HCT116 (cell line): Measurements from ENCODE around the gene WDR93. TPM values are rescaled to one million over a fixed set of nuclear protein-coding genes. Genes with fewer than 3 reads are reported as not detected.

ENCODE experiments used
- ATAC-seq: fragments of 200-7000 bp; cut with Tn5 transposase; 2 replicates; pipeline ENCODE4 v1.9.1; 2020; ENCODE audit warnings: mild to moderate bottlenecking, moderate library complexity
- BruUV-seq: library from RNA; stranded (reverse); fragments of 400-500 nt; replicated peaks from 2 replicates; lab custom pipeline; 2021; lab: Mats Ljungman, UMichigan
- CTCF ChIA-PET: fragments of 300-600 bp; sonication (Branson Sonifier 250); formaldehyde crosslinking; loops from one replicate; lab custom pipeline; 2021; ENCODE audit warnings: antibody characterized with exemption; lab: Charles Lee
- POLR2A ChIA-PET: fragments of 300-600, 350-600 bp; sonication (Branson Sonifier 250); formaldehyde crosslinking; loops from one replicate; lab custom pipeline; 2021; ENCODE audit warnings: antibody characterized with exemption; lab: Charles Lee
- RAD21 ChIA-PET, 2 experiments: fragments of 300-600 bp; sonication (Branson Sonifier 250); formaldehyde crosslinking; loops; one replicate each; lab custom pipeline; 2023; ENCODE audit warnings: low total read pairs in 2 of 2; ENCODE audit not compliant: uncharacterized antibody in 2 of 2, unreplicated experiment in 2 of 2, low non-redundant PET in 1 of 2; lab: Charles Lee
- DNase-seq: peaks from one replicate; pipeline ENCODE4 v3.0.0-alpha.2; 2010; ENCODE audit warnings: low read depth, low spot score
- H2AFZ ChIP-seq: fragments of 200-600 bp; shearing (Covaris generic), sonication (generic); 2 replicates; pipeline ENCODE4 v1.6.1; 2017; ENCODE audit warnings: low read depth, mixed run types, mixed read lengths, antibody characterized with exemption, low read length; ENCODE audit not compliant: poor library complexity, severe bottlenecking
- H3K27ac ChIP-seq: 2 replicates; pipeline ENCODE4 v1.5.1; 2012; ENCODE audit warnings: low read depth, low read length
- H3K27me3 ChIP-seq: fragments of 200-600 bp; sonication (generic); 2 replicates; pipeline ENCODE4 v1.6.1; 2016; ENCODE audit warnings: mixed run types, low read length, mixed read lengths; ENCODE audit not compliant: insufficient read depth
- H3K36me3 ChIP-seq, 2 experiments: fragments of 200-500 bp in 1 of 2; fragments of 200-600 bp in 1 of 2; sonication (Bioruptor generic) in 1 of 2; sonication (generic) in 1 of 2; 2 replicates each; pipeline versions ENCODE4 v1.5.1 to v1.6.1; 2014 to 2016; ENCODE audit warnings: low read length in 2 of 2, inconsistent platforms in 1 of 2, mixed read lengths in 1 of 2, mixed run types in 1 of 2; ENCODE audit not compliant: insufficient read depth in 2 of 2, control insufficient read depth in 1 of 2
- H3K4me1 ChIP-seq, 2 experiments: fragments of 200-600 bp in 1 of 2; sonication (generic) in 1 of 2; 2 replicates each; pipeline versions ENCODE4 v1.5.1 to v1.6.1; 2012 to 2017; ENCODE audit warnings: low read length in 2 of 2, inconsistent platforms in 1 of 2, mild to moderate bottlenecking in 1 of 2, mixed read lengths in 1 of 2, mixed run types in 1 of 2, moderate library complexity in 1 of 2; ENCODE audit not compliant: insufficient read depth in 2 of 2, control insufficient read depth in 1 of 2
- H3K4me2 ChIP-seq: fragments of 200-600 bp; sonication (generic); 2 replicates; pipeline ENCODE4 v1.6.1; 2017; ENCODE audit warnings: mixed run types, low read length, mixed read lengths
- H3K4me3 ChIP-seq, 2 experiments: fragments of 200-600 bp in 1 of 2; sonication (generic) in 1 of 2; replicated peaks in 1 of 2; 2 replicates each; pipeline ENCODE4 v1.5.1; 2011 to 2016; ENCODE audit warnings: low read length in 2 of 2, control low read depth in 1 of 2, low read depth in 1 of 2, mild to moderate bottlenecking in 1 of 2, mixed read lengths in 1 of 2, mixed run types in 1 of 2
- H3K79me2 ChIP-seq: fragments of 200-600 bp; sonication (generic); 2 replicates; pipeline ENCODE4 v1.6.1; 2017; ENCODE audit warnings: mild to moderate bottlenecking, mixed run types, low read length, moderate library complexity, mixed read lengths; ENCODE audit not compliant: insufficient read depth
- H3K9ac ChIP-seq: fragments of 200-600 bp; sonication (generic); 2 replicates; pipeline ENCODE4 v1.6.1; 2016; ENCODE audit warnings: low read length, mixed read lengths
- H3K9me2 ChIP-seq: fragments of 200-600 bp; sonication (generic), shearing (Covaris generic); 2 replicates; pipeline ENCODE4 v1.6.1; 2017; ENCODE audit warnings: mixed run types, mild to moderate bottlenecking, moderate library complexity; ENCODE audit not compliant: insufficient read depth
- H3K9me3 ChIP-seq, 2 experiments: fragments of 200-500 bp in 1 of 2; fragments of 200-600 bp in 1 of 2; sonication (Bioruptor generic) in 1 of 2; sonication (generic) in 1 of 2; 2 replicates each; pipeline ENCODE4 v1.6.1; 2014 to 2017; ENCODE audit warnings: low read length in 2 of 2, mixed read lengths in 2 of 2, inconsistent platforms in 1 of 2, low read depth in 1 of 2, mild to moderate bottlenecking in 1 of 2, mixed run types in 1 of 2, moderate library complexity in 1 of 2; ENCODE audit not compliant: control insufficient read depth in 1 of 2, insufficient read depth in 1 of 2
- H4K20me1 ChIP-seq: fragments of 200-600 bp; sonication (generic), shearing (Covaris generic); 2 replicates; pipeline ENCODE4 v1.6.1; 2017; ENCODE audit warnings: mixed run types, mild to moderate bottlenecking, moderate library complexity; ENCODE audit not compliant: insufficient read depth
- CBX3 ChIP-seq: IDR thresholded peaks from 2 replicates; pipeline ENCODE4 v1.6.1; 2012; ENCODE audit warnings: low read depth
- CEBPB ChIP-seq: IDR thresholded peaks from 2 replicates; pipeline ENCODE4 v1.6.1; 2012; ENCODE audit warnings: low read depth
- ELF1 ChIP-seq: IDR thresholded peaks from 2 replicates; pipeline ENCODE4 v1.6.1; 2012; ENCODE audit warnings: low read depth, borderline replicate concordance
- EZH2 ChIP-seq: fragments of 200-600 bp; sonication (generic); IDR thresholded peaks from 2 replicates; pipeline ENCODE4 v1.6.1; 2017; ENCODE audit warnings: antibody characterized with exemption, mixed run types
- JUND ChIP-seq: IDR thresholded peaks from 2 replicates; pipeline ENCODE4 v1.6.1; 2012
- POLR2AphosphoS5 ChIP-seq: IDR thresholded peaks from 2 replicates; pipeline ENCODE4 v1.6.1; 2011; ENCODE audit warnings: mild to moderate bottlenecking, low read depth, low read length, moderate library complexity
- SIN3A ChIP-seq: IDR thresholded peaks from 2 replicates; pipeline ENCODE4 v1.6.1; 2012; ENCODE audit warnings: low read depth
- SRF ChIP-seq: IDR thresholded peaks from 2 replicates; pipeline ENCODE4 v1.6.1; 2012; ENCODE audit warnings: low read depth
- intact Hi-C: fragments of 100-400 bp; cut with micrococcal nuclease; formaldehyde crosslinking; loops from 2 replicates; pipeline ENCODE4 v1.10.0; 2022
- total RNA-seq: library from RNA; stranded (reverse); gene quantifications from one replicate; pipeline ENCODE4 v1.2.1, GENCODE V29; 2021; ENCODE audit not compliant: unreplicated experiment
- TF ChIP-seq, protein P1 (sequence below): IDR thresholded peaks from 2 replicates; pipeline ENCODE4 v1.6.1; 2012
- TF ChIP-seq, protein P2 (sequence below), 3 experiments: fragments of 200-600 bp in 1 of 3; sonication (generic) in 1 of 3; IDR thresholded peaks in 2 of 3; conservative IDR thresholded peaks in 1 of 3; 2 replicates each; pipeline ENCODE4 v1.5.1; 2012 to 2017; ENCODE audit warnings: low read depth in 2 of 3, low read length in 2 of 3, antibody characterized with exemption in 1 of 3, borderline replicate concordance in 1 of 3, control low read depth in 1 of 3, mild to moderate bottlenecking in 1 of 3, mixed read lengths in 1 of 3, mixed run types in 1 of 3, moderate library complexity in 1 of 3; ENCODE audit not compliant: insufficient read depth in 1 of 3
- TF ChIP-seq, protein P3 (sequence below): IDR thresholded peaks from 2 replicates; pipeline ENCODE4 v1.6.1; 2012; ENCODE audit warnings: low read depth
- TF ChIP-seq, protein P4 (sequence below): IDR thresholded peaks from 2 replicates; pipeline ENCODE4 v1.6.1; 2012

WDR93 gene
- total RNA-seq, 1 experiment from 2014 or later, result 0.42 TPM

DNA sequence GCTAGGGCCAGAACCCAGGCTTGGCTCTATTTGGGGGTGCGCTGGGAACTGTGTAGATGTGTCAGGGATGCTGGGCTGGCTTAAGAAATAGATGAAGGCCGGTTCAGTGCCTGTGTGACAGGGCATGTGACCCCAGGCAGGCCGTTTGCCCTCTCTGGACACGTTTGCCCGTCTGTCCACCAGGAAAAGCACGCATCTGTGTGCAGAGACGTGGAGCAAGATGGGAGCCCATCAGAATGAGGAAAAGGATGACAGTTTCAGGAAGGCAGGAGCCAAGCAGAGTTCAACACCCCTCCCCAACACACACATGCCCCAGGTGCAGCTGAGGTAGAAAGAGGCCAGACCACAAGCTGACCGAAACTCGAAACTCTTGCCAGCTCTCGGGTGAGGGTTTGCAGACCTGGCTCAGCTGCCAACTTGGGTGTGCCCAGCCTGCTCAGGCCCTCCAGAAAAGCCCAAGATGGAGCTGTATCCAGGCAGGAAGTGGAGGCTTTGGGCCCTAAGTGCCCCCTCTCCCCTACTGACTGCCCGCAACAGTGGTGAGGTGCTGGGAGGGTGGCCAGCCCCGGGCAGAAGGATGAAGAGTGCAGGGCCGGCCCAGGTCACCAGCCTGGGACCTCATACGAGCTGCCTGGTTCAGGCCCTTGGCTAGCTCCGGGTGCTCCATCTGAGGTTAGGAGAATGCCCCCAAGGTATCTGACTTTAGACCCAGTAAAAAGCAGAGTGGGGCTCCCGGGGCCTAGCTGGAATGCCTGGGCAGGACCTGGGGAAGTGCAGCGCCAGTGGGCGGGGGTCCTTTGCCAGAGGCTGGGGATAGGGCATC lies 70.6 kb downstream of the WDR93 start:
- no peaks in the 10 kb centered on the region for H3K79me2 ChIP-seq
- peaks cover 0 to 10% of the 10 kb centered on the region in 2 experiments; a peak in 1 of 4 replicates for H3K4me1 ChIP-seq
- intact Hi-C loops, result no loop called here
- H3K36me3 ChIP-seq, result no peaks in the 10 kb centered on the region
- H3K27me3 ChIP-seq, result no peaks in the 10 kb centered on the region
- H4K20me1 ChIP-seq, result no peaks in the 10 kb centered on the region
- H3K4me2 ChIP-seq, result no peak overlapping the region
- H3K9me3 ChIP-seq, result no peaks in the 10 kb centered on the region
- no peak for TF ChIP-seq ELF1
- no peaks in the 10 kb centered on the region for H3K9me2 ChIP-seq
- H3K4me3 ChIP-seq, result no peak overlapping the region
- no peak overlapping the region for H3K9ac ChIP-seq
- BruUV-seq, result no TSS peak
- peak; percentile 49 for ATAC-seq
- CTCF ChIA-PET, result interaction anchor here (0.6 to 5.4 kb wide), 23 partner anchors 8 to 326 kb away, joined by 3 to 164 read pairs (median 5); partner anchors contain the start of genes MESP1 and MESP2
- H2AFZ ChIP-seq, result peak overlapping the region; percentile 54
- DNase-seq, result no peak
- no peak overlapping the region for H3K27ac ChIP-seq
- POLR2A ChIA-PET, result interaction anchor here (0.5 to 1.6 kb wide), 3 partner anchors 114 to 321 kb away, joined by 3 to 4 read pairs (median 4); no protein-coding TSS in a partner anchor
- RAD21 ChIA-PET, result interaction anchor here (0.6 to 3.5 kb wide), 8 partner anchors 11 to 133 kb away, joined by 3 to 29 read pairs (median 6); partner anchors contain the start of genes AP3S2 (in 1 of the 2) and MESP1 (in 1 of the 2)

DNA sequence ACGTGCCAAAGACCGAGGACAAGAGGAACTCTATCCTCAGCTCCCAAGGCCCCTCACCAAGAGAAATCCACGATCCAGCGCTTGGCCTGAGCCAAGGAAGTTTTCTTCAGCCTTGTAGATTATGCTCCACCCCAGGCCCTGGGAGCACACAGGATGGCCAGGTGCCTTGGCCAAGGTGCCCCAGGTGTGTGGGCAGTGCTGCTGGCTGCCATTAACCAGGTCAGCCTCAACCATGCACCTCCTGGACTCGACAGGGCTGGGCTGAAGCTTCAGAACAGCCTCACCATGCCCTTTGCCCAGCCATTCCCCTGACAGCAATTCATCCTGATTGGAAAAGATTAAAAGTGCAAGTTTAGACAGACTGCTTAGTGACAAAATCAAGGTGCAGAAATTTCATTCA lies 71.3 kb downstream of the WDR93 start:
- no peaks in the 10 kb centered on the region for H3K36me3 ChIP-seq
- H2AFZ ChIP-seq, result no peak overlapping the region
- H3K4me3 ChIP-seq, result no peak overlapping the region
- no peak overlapping the region for H3K9ac ChIP-seq
- no peaks in the 10 kb centered on the region for H3K27me3 ChIP-seq
- H3K27ac ChIP-seq, result no peak overlapping the region
- CTCF ChIA-PET, result interaction anchor here (1.0 to 5.4 kb wide), 10 partner anchors 9 to 325 kb away, joined by 3 to 164 read pairs (median 8); partner anchors contain the start of gene MESP2
- ATAC-seq, result no peak
- RAD21 ChIA-PET, result interaction anchor here (1.9 to 3.5 kb wide), 4 partner anchors 113 to 127 kb away, joined by 9 to 29 read pairs (median 12); no protein-coding TSS in a partner anchor
- DNase-seq, result no peak
- no peaks in the 10 kb centered on the region for H3K9me2 ChIP-seq
- peaks cover 0 to 10% of the 10 kb centered on the region in 2 experiments; a peak in 1 of 4 replicates for H3K4me1 ChIP-seq
- POLR2A ChIA-PET, result interaction anchor here (1.6 kb wide), 1 partner anchor 126 kb away, joined by 4 read pairs; no protein-coding TSS in a partner anchor
- H3K9me3 ChIP-seq, result no peaks in the 10 kb centered on the region
- intact Hi-C loops, result no loop called here
- BruUV-seq, result no TSS peak
- no peaks in the 10 kb centered on the region for H4K20me1 ChIP-seq
- H3K79me2 ChIP-seq, result no peaks in the 10 kb centered on the region
- TF ChIP-seq, protein P1, sequence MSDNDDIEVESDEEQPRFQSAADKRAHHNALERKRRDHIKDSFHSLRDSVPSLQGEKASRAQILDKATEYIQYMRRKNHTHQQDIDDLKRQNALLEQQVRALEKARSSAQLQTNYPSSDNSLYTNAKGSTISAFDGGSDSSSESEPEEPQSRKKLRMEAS, result no peak
- no peak for TF ChIP-seq POLR2AphosphoS5
- no peak for TF ChIP-seq SIN3A
- TF ChIP-seq, protein P2, sequence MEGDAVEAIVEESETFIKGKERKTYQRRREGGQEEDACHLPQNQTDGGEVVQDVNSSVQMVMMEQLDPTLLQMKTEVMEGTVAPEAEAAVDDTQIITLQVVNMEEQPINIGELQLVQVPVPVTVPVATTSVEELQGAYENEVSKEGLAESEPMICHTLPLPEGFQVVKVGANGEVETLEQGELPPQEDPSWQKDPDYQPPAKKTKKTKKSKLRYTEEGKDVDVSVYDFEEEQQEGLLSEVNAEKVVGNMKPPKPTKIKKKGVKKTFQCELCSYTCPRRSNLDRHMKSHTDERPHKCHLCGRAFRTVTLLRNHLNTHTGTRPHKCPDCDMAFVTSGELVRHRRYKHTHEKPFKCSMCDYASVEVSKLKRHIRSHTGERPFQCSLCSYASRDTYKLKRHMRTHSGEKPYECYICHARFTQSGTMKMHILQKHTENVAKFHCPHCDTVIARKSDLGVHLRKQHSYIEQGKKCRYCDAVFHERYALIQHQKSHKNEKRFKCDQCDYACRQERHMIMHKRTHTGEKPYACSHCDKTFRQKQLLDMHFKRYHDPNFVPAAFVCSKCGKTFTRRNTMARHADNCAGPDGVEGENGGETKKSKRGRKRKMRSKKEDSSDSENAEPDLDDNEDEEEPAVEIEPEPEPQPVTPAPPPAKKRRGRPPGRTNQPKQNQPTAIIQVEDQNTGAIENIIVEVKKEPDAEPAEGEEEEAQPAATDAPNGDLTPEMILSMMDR (IDR thresholded peaks at IDR 0.05 in 2 of 3, conservative IDR thresholded peaks at IDR 0.05 in 1 of 3; ENCODE audit: borderline replicate concordance in 1 of 3, insufficient read depth in 1 of 3, low read depth in 2 of 3, low read length in 2 of 3), result no peak
- no peak for TF ChIP-seq CBX3
- TF ChIP-seq EZH2, result no peak
- no peak for TF ChIP-seq JUND
- no peak for TF ChIP-seq CEBPB
- no peak for TF ChIP-seq SRF
- TF ChIP-seq, protein P3, sequence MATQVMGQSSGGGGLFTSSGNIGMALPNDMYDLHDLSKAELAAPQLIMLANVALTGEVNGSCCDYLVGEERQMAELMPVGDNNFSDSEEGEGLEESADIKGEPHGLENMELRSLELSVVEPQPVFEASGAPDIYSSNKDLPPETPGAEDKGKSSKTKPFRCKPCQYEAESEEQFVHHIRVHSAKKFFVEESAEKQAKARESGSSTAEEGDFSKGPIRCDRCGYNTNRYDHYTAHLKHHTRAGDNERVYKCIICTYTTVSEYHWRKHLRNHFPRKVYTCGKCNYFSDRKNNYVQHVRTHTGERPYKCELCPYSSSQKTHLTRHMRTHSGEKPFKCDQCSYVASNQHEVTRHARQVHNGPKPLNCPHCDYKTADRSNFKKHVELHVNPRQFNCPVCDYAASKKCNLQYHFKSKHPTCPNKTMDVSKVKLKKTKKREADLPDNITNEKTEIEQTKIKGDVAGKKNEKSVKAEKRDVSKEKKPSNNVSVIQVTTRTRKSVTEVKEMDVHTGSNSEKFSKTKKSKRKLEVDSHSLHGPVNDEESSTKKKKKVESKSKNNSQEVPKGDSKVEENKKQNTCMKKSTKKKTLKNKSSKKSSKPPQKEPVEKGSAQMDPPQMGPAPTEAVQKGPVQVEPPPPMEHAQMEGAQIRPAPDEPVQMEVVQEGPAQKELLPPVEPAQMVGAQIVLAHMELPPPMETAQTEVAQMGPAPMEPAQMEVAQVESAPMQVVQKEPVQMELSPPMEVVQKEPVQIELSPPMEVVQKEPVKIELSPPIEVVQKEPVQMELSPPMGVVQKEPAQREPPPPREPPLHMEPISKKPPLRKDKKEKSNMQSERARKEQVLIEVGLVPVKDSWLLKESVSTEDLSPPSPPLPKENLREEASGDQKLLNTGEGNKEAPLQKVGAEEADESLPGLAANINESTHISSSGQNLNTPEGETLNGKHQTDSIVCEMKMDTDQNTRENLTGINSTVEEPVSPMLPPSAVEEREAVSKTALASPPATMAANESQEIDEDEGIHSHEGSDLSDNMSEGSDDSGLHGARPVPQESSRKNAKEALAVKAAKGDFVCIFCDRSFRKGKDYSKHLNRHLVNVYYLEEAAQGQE, result no peak
- TF ChIP-seq, protein P4, sequence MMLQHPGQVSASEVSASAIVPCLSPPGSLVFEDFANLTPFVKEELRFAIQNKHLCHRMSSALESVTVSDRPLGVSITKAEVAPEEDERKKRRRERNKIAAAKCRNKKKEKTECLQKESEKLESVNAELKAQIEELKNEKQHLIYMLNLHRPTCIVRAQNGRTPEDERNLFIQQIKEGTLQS, result no peak
- TF ChIP-seq, all 23 proteins: peak for 0
- no peak overlapping the region for H3K4me2 ChIP-seq
